IMR-90 (cell line): ENCODE data around the gene NCKAP5. TPM values are rescaled to one million over a fixed set of nuclear protein-coding genes. Genes with fewer than 3 reads are reported as not detected.
A peak's percentile ranks its signal among the peaks of the same experiment; 100 is the strongest.

Experiments used
- ATAC-seq: fragments of 200-7000 bp; cut with Tn5 transposase; 2 replicates; pipeline ENCODE4 v1.9.1; 2020; ENCODE audit warnings: low read depth, mild to moderate bottlenecking, moderate library complexity
- BruUV-seq: library from RNA; stranded (reverse); fragments of 400-500 nt; replicated peaks from 2 replicates; lab custom pipeline; 2021; lab: Mats Ljungman, UMichigan
- CTCF ChIA-PET: fragments of 300-600 bp; formaldehyde crosslinking; extraction: SDS; loops from one replicate; lab custom pipeline; 2021; ENCODE audit warnings: antibody characterized with exemption; lab: Yijun Ruan, JAX
- POLR2A ChIA-PET: fragments of 300-600 bp; sonication (Branson Sonifier 250); formaldehyde crosslinking; loops from one replicate; lab custom pipeline; 2022; ENCODE audit warnings: antibody characterized with exemption; ENCODE audit not compliant: unreplicated experiment; lab: Charles Lee
- DNase-seq: peaks from one replicate; pipeline ENCODE4 v3.0.0; 2013
- H2AFZ ChIP-seq: replicated peaks from 2 replicates; pipeline ENCODE3; 2013; ENCODE audit warnings: low read length, mild to moderate bottlenecking; ENCODE audit not compliant: poor library complexity
- H2AK5ac ChIP-seq: 2 replicates; pipeline ENCODE4 v1.6.1; 2013; ENCODE audit warnings: low read depth, low read length, inconsistent platforms
- H2AK9ac ChIP-seq: replicated peaks from 2 replicates; pipeline ENCODE3; 2013; ENCODE audit warnings: mild to moderate bottlenecking, low read depth, low read length, moderate library complexity; ENCODE audit not compliant: poor library complexity
- H2BK120ac ChIP-seq: 2 replicates; pipeline ENCODE4 v1.6.1; 2013; ENCODE audit warnings: low read depth, low read length, inconsistent platforms
- H2BK15ac ChIP-seq: 3 replicates; pipeline ENCODE4 v1.6.1; 2013; ENCODE audit warnings: low read depth, low read length, inconsistent platforms
- H2BK20ac ChIP-seq: 2 replicates; pipeline ENCODE4 v1.6.1; 2013; ENCODE audit warnings: low read depth, mild to moderate bottlenecking, inconsistent platforms, low read length, moderate library complexity
- H2BK5ac ChIP-seq: 2 replicates; pipeline ENCODE4 v1.6.1; 2013; ENCODE audit warnings: mild to moderate bottlenecking, low read depth, low read length, inconsistent platforms; ENCODE audit not compliant: poor library complexity, severe bottlenecking
- H3K14ac ChIP-seq: replicated peaks from 2 replicates; pipeline ENCODE4 v1.6.1; 2013; ENCODE audit warnings: low read depth, low read length, inconsistent platforms
- H3K18ac ChIP-seq: 2 replicates; pipeline ENCODE4 v1.6.1; 2013; ENCODE audit warnings: low read depth, low read length, control low read depth
- H3K23ac ChIP-seq: 2 replicates; pipeline ENCODE4 v1.6.1; 2013; ENCODE audit warnings: low read depth, low read length, inconsistent platforms
- H3K27ac ChIP-seq: 2 replicates; pipeline ENCODE4 v1.5.1; 2013; ENCODE audit warnings: mild to moderate bottlenecking, control low read depth, low read length; ENCODE audit not compliant: insufficient read depth
- H3K27me3 ChIP-seq: 2 replicates; pipeline ENCODE4 v1.6.1; 2013; ENCODE audit warnings: low read length; ENCODE audit not compliant: control insufficient read depth, insufficient read depth
- H3K36me3 ChIP-seq: 2 replicates; pipeline ENCODE4 v1.6.1; 2013; ENCODE audit warnings: low read length, mixed read lengths; ENCODE audit not compliant: control insufficient read depth, insufficient read depth
- H3K4ac ChIP-seq: 2 replicates; pipeline ENCODE4 v1.6.1; 2013; ENCODE audit warnings: low read depth, low read length, inconsistent platforms
- H3K4me1 ChIP-seq: 2 replicates; pipeline ENCODE4 v1.6.1; 2013; ENCODE audit warnings: low read length, mixed read lengths; ENCODE audit not compliant: control insufficient read depth, insufficient read depth
- H3K4me2 ChIP-seq: 2 replicates; pipeline ENCODE4 v1.6.1; 2013; ENCODE audit warnings: low read depth, mild to moderate bottlenecking, control low read depth, low read length, moderate library complexity
- H3K4me3 ChIP-seq: 2 replicates; pipeline ENCODE4 v1.5.1; 2013; ENCODE audit warnings: low read depth, mild to moderate bottlenecking, control low read depth, low read length, moderate library complexity; ENCODE audit not compliant: insufficient read depth
- H3K56ac ChIP-seq: 2 replicates; pipeline ENCODE4 v1.6.1; 2013; ENCODE audit warnings: low read length, inconsistent platforms; ENCODE audit not compliant: insufficient read depth; ENCODE audit errors: extremely low read depth
- H3K79me1 ChIP-seq, 2 experiments: 2 replicates each; pipeline ENCODE4 v1.6.1; 2013; ENCODE audit warnings: low read length in 2 of 2, inconsistent platforms in 1 of 2, low read depth in 1 of 2
- H3K9ac ChIP-seq: 2 replicates; pipeline ENCODE4 v1.6.1; 2013; ENCODE audit warnings: low read depth, low read length, control low read depth
- H3K9me1 ChIP-seq: 2 replicates; pipeline ENCODE4 v1.6.1; 2013; ENCODE audit warnings: low read length, inconsistent platforms; ENCODE audit not compliant: insufficient read depth
- H3K9me3 ChIP-seq: 2 replicates; pipeline ENCODE4 v1.6.1; 2013; ENCODE audit warnings: low read length; ENCODE audit not compliant: control insufficient read depth, insufficient read depth
- H4K20me1 ChIP-seq: 2 replicates; pipeline ENCODE4 v1.6.1; 2013; ENCODE audit warnings: low read length, inconsistent platforms; ENCODE audit not compliant: insufficient read depth
- H4K5ac ChIP-seq: 2 replicates; pipeline ENCODE4 v1.6.1; 2013; ENCODE audit warnings: mild to moderate bottlenecking, low read depth, low read length, control low read depth
- H4K8ac ChIP-seq, 2 experiments: 2 replicates each; pipeline ENCODE4 v1.6.1; 2013; ENCODE audit warnings: low read depth in 2 of 2, low read length in 2 of 2, control low read depth in 1 of 2, inconsistent platforms in 1 of 2
- H4K91ac ChIP-seq: 2 replicates; pipeline ENCODE4 v1.6.1; 2013; ENCODE audit warnings: low read depth, low read length, inconsistent platforms; ENCODE audit not compliant: insufficient read depth
- CEBPB ChIP-seq: IDR thresholded peaks from 2 replicates; pipeline ENCODE4 v1.6.1; 2012; ENCODE audit warnings: low read depth, low read length, improper control_type of control experiment
- CHD1 ChIP-seq: IDR thresholded peaks from 2 replicates; pipeline ENCODE4 v1.6.1; 2012; ENCODE audit warnings: low read depth, low read length, improper control_type of control experiment
- ELK1 ChIP-seq: fragments of 150-350 bp; IDR thresholded peaks from 2 replicates; pipeline ENCODE4 v1.6.1; 2016; ENCODE audit warnings: low read depth, mild to moderate bottlenecking, low read length, moderate library complexity, borderline replicate concordance
- MXI1 ChIP-seq: IDR thresholded peaks from 2 replicates; pipeline ENCODE4 v1.6.1; 2012; ENCODE audit warnings: low read depth, mild to moderate bottlenecking, low read length, moderate library complexity, borderline replicate concordance
- NFE2L2 ChIP-seq: fragments of 150-350 bp; IDR thresholded peaks from 2 replicates; pipeline ENCODE4 v1.6.1; 2016; ENCODE audit warnings: low read depth, mild to moderate bottlenecking, low read length
- SMC3 ChIP-seq: fragments of 150-350 bp; IDR thresholded peaks from 2 replicates; pipeline ENCODE4 v1.6.1; 2016; ENCODE audit warnings: low read depth, mild to moderate bottlenecking, antibody characterized with exemption, low read length, moderate library complexity
- USF2 ChIP-seq: fragments of 150-350 bp; IDR thresholded peaks from 2 replicates; pipeline ENCODE4 v1.6.1; 2017; ENCODE audit warnings: mild to moderate bottlenecking, antibody characterized with exemption, low read length, low read depth
- WGBS, 2 experiments: methylation state at CpG; one replicate each; pipeline versions ENCODE4 v1.1.5 to v1.1.7; 2013; ENCODE audit warnings: missing lambda C conversion rate in 2 of 2; ENCODE audit not compliant: insufficient read length in 1 of 2; ENCODE audit errors: extremely low coverage in 2 of 2; 5-methylcytosine and 5-hydroxymethylcytosine counted together
- dilution Hi-C: fragments of 300-500 bp; cut with HindIII; formaldehyde crosslinking; loops from one replicate; pipeline ENCODE4 v1.14.3; 2018; ENCODE audit warnings: low sequenced_read_pairs; ENCODE audit not compliant: unreplicated experiment
- in situ Hi-C: fragments of 300-500 bp; cut with MboI; formaldehyde crosslinking; loops from 3 replicates; pipeline ENCODE4 v1.14.3; 2019; ENCODE audit warnings: low sequenced_read_pairs, inconsistent platforms, mixed read lengths
- intact Hi-C: fragments of 100-400 bp; cut with micrococcal nuclease; formaldehyde crosslinking; loops from 2 replicates; pipeline ENCODE4 v1.10.0; 2022
- polyA plus RNA-seq, 3 experiments: library from polyadenylated mRNA; depleted of rRNA; stranded (reverse); fragments of >200 nt; gene quantifications; 2 replicates each; pipeline ENCODE4 v1.2.3, GENCODE V29; 2012; ENCODE audit warnings: low replicate concordance in 1 of 3
- total RNA-seq: library from RNA; depleted of rRNA; stranded (reverse); fragments of >200 nt; gene quantifications from 2 replicates; pipeline ENCODE4 v1.2.3, GENCODE V29; 2012

NCKAP5 gene
- total and polyA plus RNA-seq, 2 of the 4 experiments (the other 2 are of a cell fraction) = 2.7 to 3.9 TPM

GRCh38 chr2:133062931-133063665 lies 505.2 kb downstream of the NCKAP5 start:
- H4K20me1 ChIP-seq = peaks cover 12% of the 10 kb centered on the region; the same call in 1 of the 2 replicates
- CTCF ChIA-PET = interaction anchor here (0.7 kb wide), 1 partner anchor 24 kb away, joined by 3 read pairs; no protein-coding TSS in a partner anchor

More at GRCh38 chr2:133062931-133063665, 505.2 kb downstream of the NCKAP5 start:
- Histone ChIP-seq H3K27ac (no peak overlapping the region), H3K9ac (no peak overlapping the region), H3K56ac (no peak overlapping the region), H3K23ac (no peak overlapping the region), H2BK120ac (no peak overlapping the region), H2AK9ac (no peak overlapping the region), H4K5ac (no peak overlapping the region), H3K4me2 (no peak overlapping the region), H4K91ac (no peak overlapping the region), H3K9me1 (no peaks in the 10 kb centered on the region; the same call in 1 of the 2 replicates), H4K8ac (no peak overlapping the region), H3K9me3 (no peaks in the 10 kb centered on the region), H2BK5ac (no peak overlapping the region), H2BK20ac (no peak overlapping the region), H3K18ac (no peak overlapping the region), H3K4ac (no peak overlapping the region), H2AK5ac (no peak overlapping the region), H3K4me3 (no peak overlapping the region), H3K36me3 (0 out of 2 replicates have a peak, but pooled peaks cover 2% of the 10 kb centered on the region), H2AFZ (no peak overlapping the region), H3K27me3 (no peaks in the 10 kb centered on the region), H3K14ac (no peak overlapping the region), H3K4me1 (peaks cover 2% of the 10 kb centered on the region; the same call in 1 of the 2 replicates), H3K79me1 (peaks cover 3 to 27% of the 10 kb centered on the region in 2 experiments; a peak in 2 of 4 replicates), H2BK15ac (no peak overlapping the region)
- ATAC-seq (peak; percentile 19; the same call in 1 of the 2 replicates), DNase-seq (peak; percentile 51)
- dilution Hi-C loops = no loop called here
- no peak for TF ChIP-seq CEBPB
- no peak for TF ChIP-seq USF2
- TF ChIP-seq ELK1 = no peak
- TF ChIP-seq CHD1 = no peak
- no peak for TF ChIP-seq MXI1
- no peak for TF ChIP-seq SMC3
- no peak for TF ChIP-seq NFE2L2
- intact Hi-C loops = loop anchor here (10.0 kb wide), 1 partner anchor 138 kb away; no protein-coding TSS in a partner anchor
- in situ Hi-C loops = no loop called here
- POLR2A ChIA-PET = no interaction called here
- no TSS peak for BruUV-seq
- WGBS, 2 experiments = no CpG with 5 or more reads among the region's 2 CpGs
